Peyer's patch (tissue), 4 donors: ENCODE results near the gene SORBS1. TPM values are rescaled to one million over a fixed set of nuclear protein-coding genes. Genes with fewer than 3 reads are reported as not detected.

Experiments used
- DNase-seq, 3 donors: peaks; one replicate each; pipeline ENCODE4 v3.0.0-alpha.2; 2017 to 2019
- H3K27ac ChIP-seq, 4 donors: fragments of 200-600 bp; sonication (generic); one replicate each; pipeline ENCODE4 v1.5.1; 2016 to 2019
- H3K27me3 ChIP-seq, 2 donors: fragments of 200-600 bp; sonication (generic); one replicate each; pipeline ENCODE4 v1.5.1; 2019
- H3K36me3 ChIP-seq, 3 donors: fragments of 200-600 bp; sonication (generic); one replicate each; pipeline ENCODE4 v1.5.1; 2016 to 2019
- H3K4me1 ChIP-seq, 4 donors: fragments of 200-600 bp; sonication (generic); one replicate each; pipeline ENCODE4 v1.5.1; 2016 to 2019
- H3K4me3 ChIP-seq, 4 donors: fragments of 200-600 bp; sonication (generic); 1 replicate in 3 of 4; 2 replicates in 1 of 4; pipeline ENCODE4 v1.5.1; 2016 to 2019; ENCODE audit warnings: mild to moderate bottlenecking in 1 of 4
- H3K9me3 ChIP-seq, 4 donors: fragments of 200-600 bp; sonication (generic); one replicate each; pipeline ENCODE4 v1.5.1; 2016 to 2019; ENCODE audit warnings: mild to moderate bottlenecking in 1 of 4
- POLR2A ChIP-seq, 2 donors: fragments of 450-650 bp; IDR thresholded peaks; one replicate each; pipeline ENCODE4 v1.5.1; 2017; ENCODE audit warnings: antibody characterized with exemption in 2 of 2, mild to moderate bottlenecking in 2 of 2, moderate library complexity in 2 of 2
- total RNA-seq, 4 donors: library from RNA; depleted of rRNA; stranded (reverse); fragments of >200 nt; gene quantifications; one replicate each; pipeline ENCODE4 v1.1.0, GENCODE V29; 2016
- TF ChIP-seq, protein P1 (sequence below), 6 experiments: fragments of 450-650 bp in 4 of 6; fragments of 200-600 bp in 2 of 6; sonication (generic) in 1 of 6; IDR thresholded peaks; one replicate each; pipeline ENCODE4 v1.5.1; 2017 to 2019; ENCODE audit warnings: antibody characterized with exemption in 6 of 6, mild to moderate bottlenecking in 3 of 6, moderate library complexity in 1 of 6

The SORBS1 gene
- total RNA-seq, 4 donors from 2014 or later: 34.3 to 57.1 (median 48.7) TPM

DNA sequence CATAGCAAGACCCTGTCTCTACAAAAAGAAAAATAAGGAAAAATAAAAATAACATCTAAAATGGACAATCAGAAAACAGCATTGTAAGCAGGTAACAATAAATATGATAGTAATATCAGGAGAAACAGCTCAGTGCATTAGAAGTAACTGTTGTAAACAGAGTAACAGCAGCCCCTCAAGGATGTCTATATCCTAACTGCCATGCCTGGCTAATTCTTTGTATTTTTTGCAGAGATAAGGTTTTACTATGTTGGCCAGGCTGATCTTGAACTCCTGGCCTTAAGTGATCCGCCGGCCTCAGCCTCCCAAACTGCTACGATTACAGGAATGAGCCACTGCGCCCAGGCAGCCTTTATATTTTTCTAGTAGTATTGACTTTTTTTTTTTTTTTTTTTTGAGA is 7.5 kb downstream of the SORBS1 start:
- Histone ChIP-seq H3K27me3 (no peaks in the 10 kb centered on the region), H3K9me3 (no peaks in the 10 kb centered on the region), H3K4me3 (no peak overlapping the region), H3K27ac (peak overlapping the region in 1 of 4 donors; percentile 13), H3K36me3 (no peaks in the 10 kb centered on the region), H3K4me1 (no peaks in the 10 kb centered on the region)
- DNase-seq: no peak
- TF ChIP-seq POLR2A (IDR thresholded peaks at IDR 0.05): no peak
- TF ChIP-seq, protein P1, sequence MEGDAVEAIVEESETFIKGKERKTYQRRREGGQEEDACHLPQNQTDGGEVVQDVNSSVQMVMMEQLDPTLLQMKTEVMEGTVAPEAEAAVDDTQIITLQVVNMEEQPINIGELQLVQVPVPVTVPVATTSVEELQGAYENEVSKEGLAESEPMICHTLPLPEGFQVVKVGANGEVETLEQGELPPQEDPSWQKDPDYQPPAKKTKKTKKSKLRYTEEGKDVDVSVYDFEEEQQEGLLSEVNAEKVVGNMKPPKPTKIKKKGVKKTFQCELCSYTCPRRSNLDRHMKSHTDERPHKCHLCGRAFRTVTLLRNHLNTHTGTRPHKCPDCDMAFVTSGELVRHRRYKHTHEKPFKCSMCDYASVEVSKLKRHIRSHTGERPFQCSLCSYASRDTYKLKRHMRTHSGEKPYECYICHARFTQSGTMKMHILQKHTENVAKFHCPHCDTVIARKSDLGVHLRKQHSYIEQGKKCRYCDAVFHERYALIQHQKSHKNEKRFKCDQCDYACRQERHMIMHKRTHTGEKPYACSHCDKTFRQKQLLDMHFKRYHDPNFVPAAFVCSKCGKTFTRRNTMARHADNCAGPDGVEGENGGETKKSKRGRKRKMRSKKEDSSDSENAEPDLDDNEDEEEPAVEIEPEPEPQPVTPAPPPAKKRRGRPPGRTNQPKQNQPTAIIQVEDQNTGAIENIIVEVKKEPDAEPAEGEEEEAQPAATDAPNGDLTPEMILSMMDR (IDR thresholded peaks at IDR 0.05): no peak

- Histone ChIP-seq H3K4me1 (no peaks in the 10 kb centered on the region), H3K27ac (peak overlapping the region in 1 of 4 donors; percentile 39), H3K9me3 (no peaks in the 10 kb centered on the region), H3K27me3 (no peaks in the 10 kb centered on the region), H3K4me3 (no peak overlapping the region), H3K36me3 (no peaks in the 10 kb centered on the region)
- no peak for DNase-seq
- TF ChIP-seq, protein P1 (IDR thresholded peaks at IDR 0.05): no peak
- no peak for TF ChIP-seq POLR2A (IDR thresholded peaks at IDR 0.05)
Observed at GRCh38 chr10:95552679-95553342, 8.4 kb downstream of the SORBS1 start.

- TF ChIP-seq, protein P1 (IDR thresholded peaks at IDR 0.05): no peak
- TF ChIP-seq POLR2A (IDR thresholded peaks at IDR 0.05): no peak
- Histone ChIP-seq H3K4me3 (no peak overlapping the region), H3K4me1 (peaks cover 0 to 2% (median 0%) of the 10 kb centered on the region in 4 donors), H3K27me3 (no peaks in the 10 kb centered on the region), H3K36me3 (no peaks in the 10 kb centered on the region), H3K9me3 (no peaks in the 10 kb centered on the region), H3K27ac (peak overlapping the region in 1 of 4 donors; percentile 13)
- no peak for DNase-seq
Observed at GRCh38 chr10:95550073-95550672, 11.0 kb downstream of the SORBS1 start.

- Histone ChIP-seq H3K36me3 (no peaks in the 10 kb centered on the region), H3K27me3 (no peaks in the 10 kb centered on the region), H3K4me3 (no peak overlapping the region), H3K4me1 (peaks cover 0 to 6% (median 0%) of the 10 kb centered on the region in 4 donors), H3K9me3 (no peaks in the 10 kb centered on the region), H3K27ac (no peak overlapping the region)
- DNase-seq: no peak
- no peak for TF ChIP-seq POLR2A (IDR thresholded peaks at IDR 0.05)
- TF ChIP-seq, protein P1 (IDR thresholded peaks at IDR 0.05): no peak
Observed at GRCh38 chr10:95547791-95548435, 13.3 kb downstream of the SORBS1 start.

DNA sequence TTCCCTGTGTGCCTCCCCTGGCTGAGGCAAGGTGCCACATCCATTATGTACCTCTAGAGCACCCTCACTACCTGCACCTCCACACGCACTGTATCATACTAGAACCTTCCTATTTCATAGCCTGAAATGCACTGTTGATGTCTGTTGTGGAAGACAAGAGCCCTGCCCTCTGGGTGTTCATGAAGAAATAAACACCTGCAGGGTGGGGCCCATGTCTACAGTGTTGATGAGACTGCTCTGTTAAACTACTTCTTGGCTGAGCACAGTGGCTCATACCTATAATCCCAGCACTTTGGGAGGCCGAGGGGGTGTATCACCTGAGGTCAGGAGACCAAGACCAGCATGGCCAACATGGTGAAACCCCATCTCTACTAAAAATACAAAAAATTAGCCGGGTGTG is 14.0 kb downstream of the SORBS1 start:
- TF ChIP-seq POLR2A (IDR thresholded peaks at IDR 0.05): no peak
- H3K36me3 ChIP-seq: no peaks in the 10 kb centered on the region
- H3K4me1 ChIP-seq: peaks cover 0 to 11% (median 0%) of the 10 kb centered on the region in 4 donors
- H3K27ac ChIP-seq: no peak overlapping the region
- H3K27me3 ChIP-seq: no peaks in the 10 kb centered on the region
- H3K9me3 ChIP-seq: no peaks in the 10 kb centered on the region
- DNase-seq: no peak
- no peak overlapping the region for H3K4me3 ChIP-seq

GRCh38 chr10:95545981-95546380 is 15.2 kb downstream of the SORBS1 start:
- Histone ChIP-seq H3K27ac (peak overlapping the region in 1 of 4 donors; percentile 71), H3K4me1 (peaks cover 0 to 22% (median 0%) of the 10 kb centered on the region in 4 donors), H3K9me3 (no peaks in the 10 kb centered on the region), H3K4me3 (no peak overlapping the region), H3K36me3 (no peaks in the 10 kb centered on the region), H3K27me3 (no peaks in the 10 kb centered on the region)
- no peak for DNase-seq
- no peak for TF ChIP-seq POLR2A (IDR thresholded peaks at IDR 0.05)
- TF ChIP-seq, protein P1 (IDR thresholded peaks at IDR 0.05): no peak
